ENCODE results near the gene TRERF1.

The TRERF1 gene

DNA sequence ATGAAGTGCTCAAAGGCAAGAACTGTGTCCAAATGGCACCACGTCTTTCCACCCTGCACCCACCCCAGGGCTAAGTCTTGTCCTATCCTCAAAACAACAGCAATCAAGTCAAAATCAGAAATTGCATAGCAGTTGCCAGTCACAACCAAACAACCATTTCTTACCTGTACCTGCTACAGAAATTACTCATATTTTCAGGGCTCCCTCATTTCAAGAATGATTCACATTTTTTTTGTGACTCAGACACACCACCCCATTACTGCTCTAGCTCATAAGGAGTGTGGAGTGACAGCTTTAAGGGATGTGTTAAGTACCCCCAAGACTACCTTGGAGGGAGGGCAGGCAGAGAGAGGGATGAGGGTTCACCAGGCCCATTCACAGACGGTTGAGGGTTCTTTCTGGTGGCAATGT, 111.7 kb downstream of the TRERF1 start:
- peak; percentile 73 for DNase-seq (ENCODE audit: low spot score)
- TF ChIP-seq CTCF (IDR thresholded peaks at IDR 0.05; ENCODE audit: extremely low read depth, insufficient read depth, missing control alignments) = no peak
- in situ Hi-C loops (cut with MboI; ENCODE audit: low pct_unique_long_range_greater_than_20kb, low sequenced_read_pairs, unreplicated experiment) = no loop called here

GRCh38 chr6:42338744-42339222, 112.9 kb downstream of the TRERF1 start:
- in situ Hi-C loops (cut with MboI; ENCODE audit: low pct_unique_long_range_greater_than_20kb, low sequenced_read_pairs, unreplicated experiment) = no loop called here
- DNase-seq (ENCODE audit: low spot score) = no peak
- no peak for TF ChIP-seq CTCF (IDR thresholded peaks at IDR 0.05; ENCODE audit: extremely low read depth, insufficient read depth, missing control alignments)

- in situ Hi-C loops (cut with MboI; ENCODE audit: low pct_unique_long_range_greater_than_20kb, low sequenced_read_pairs, unreplicated experiment) = no loop called here
- no peak for TF ChIP-seq CTCF (IDR thresholded peaks at IDR 0.05; ENCODE audit: extremely low read depth, insufficient read depth, missing control alignments)
- DNase-seq (ENCODE audit: low spot score) = no peak
Measured at GRCh38 chr6:42337985-42338743, 113.6 kb downstream of the TRERF1 start.

DNA sequence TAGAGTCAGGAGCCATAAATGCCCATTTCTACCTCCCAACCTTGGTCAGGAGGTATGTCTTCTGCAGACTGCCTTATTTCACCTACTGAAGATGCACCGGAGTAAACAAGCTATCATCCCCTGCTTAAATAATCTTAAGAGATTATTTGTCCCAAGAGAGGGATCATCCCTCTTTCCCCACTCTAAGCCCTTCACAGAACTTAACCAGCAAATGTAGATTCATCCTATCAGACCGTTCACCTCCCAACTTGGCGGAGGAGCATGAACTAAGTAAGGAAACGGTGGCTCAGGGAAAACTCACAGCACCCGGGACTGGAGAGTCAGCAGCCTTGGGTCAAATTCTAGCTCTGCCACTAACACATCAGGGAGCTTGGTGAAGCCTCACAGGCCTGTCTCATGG, 115.3 kb downstream of the TRERF1 start:
- no peak for DNase-seq (ENCODE audit: low spot score)
- in situ Hi-C loops (cut with MboI; ENCODE audit: low pct_unique_long_range_greater_than_20kb, low sequenced_read_pairs, unreplicated experiment) = no loop called here
- no peak for TF ChIP-seq CTCF (IDR thresholded peaks at IDR 0.05; ENCODE audit: extremely low read depth, insufficient read depth, missing control alignments)

DNA sequence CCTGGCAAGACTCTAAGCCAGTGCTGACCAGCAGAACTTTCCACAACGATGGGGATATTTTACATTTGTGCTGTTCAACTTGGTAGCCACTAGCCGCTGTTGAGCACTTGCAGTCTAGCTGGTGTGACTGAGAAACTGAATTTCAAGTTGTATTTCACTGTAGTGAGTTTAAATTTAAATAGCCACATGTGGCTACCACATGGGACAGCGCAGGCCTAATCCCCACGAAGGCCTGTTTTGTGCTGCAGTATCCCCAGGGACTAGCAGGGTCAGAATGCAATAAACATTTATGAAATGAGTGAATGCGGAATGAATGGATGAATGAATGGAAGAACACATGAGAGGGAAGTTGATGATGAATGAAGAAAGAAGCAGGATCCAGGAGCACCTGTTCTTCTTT, 115.8 kb downstream of the TRERF1 start:
- no peak for DNase-seq (ENCODE audit: low spot score)
- in situ Hi-C loops (cut with MboI; ENCODE audit: low pct_unique_long_range_greater_than_20kb, low sequenced_read_pairs, unreplicated experiment) = no loop called here
- no peak for TF ChIP-seq CTCF (IDR thresholded peaks at IDR 0.05; ENCODE audit: extremely low read depth, insufficient read depth, missing control alignments)

- no peak for DNase-seq (ENCODE audit: low spot score)
- in situ Hi-C loops (cut with MboI; ENCODE audit: low pct_unique_long_range_greater_than_20kb, low sequenced_read_pairs, unreplicated experiment) = no loop called here
- TF ChIP-seq CTCF (IDR thresholded peaks at IDR 0.05; ENCODE audit: extremely low read depth, insufficient read depth, missing control alignments) = no peak
Measured at GRCh38 chr6:42334870-42335269, 116.9 kb downstream of the TRERF1 start.

Measured in GM13977 (cell line).